Measurements from ENCODE around the gene PIAS2.
"Not testable (repeated sequence)": the region's sequence is repeated elsewhere in the genome, so short reads cannot be mapped to it uniquely, and the experiment has no call there.

Gene PIAS2

DNA sequence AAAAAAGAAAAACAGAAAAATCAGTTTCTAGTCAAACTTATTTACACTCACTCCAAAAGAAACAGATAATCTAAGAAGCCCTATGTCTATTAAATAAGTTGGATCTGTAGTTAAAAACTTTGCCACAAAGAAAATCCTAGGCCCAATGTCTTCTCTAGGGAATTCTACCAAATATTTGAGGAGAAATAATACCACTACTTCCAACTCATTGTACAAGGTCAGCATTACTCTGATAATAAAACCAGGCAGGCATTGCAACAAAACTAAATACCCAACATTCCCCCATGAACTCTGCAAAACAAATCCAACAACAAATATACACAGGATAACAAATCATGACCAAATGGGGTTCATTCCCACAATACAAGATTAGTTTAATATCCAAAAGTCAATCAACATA lies 86.7 kb downstream of the PIAS2 start:
- no peak for DNase-seq

DNA sequence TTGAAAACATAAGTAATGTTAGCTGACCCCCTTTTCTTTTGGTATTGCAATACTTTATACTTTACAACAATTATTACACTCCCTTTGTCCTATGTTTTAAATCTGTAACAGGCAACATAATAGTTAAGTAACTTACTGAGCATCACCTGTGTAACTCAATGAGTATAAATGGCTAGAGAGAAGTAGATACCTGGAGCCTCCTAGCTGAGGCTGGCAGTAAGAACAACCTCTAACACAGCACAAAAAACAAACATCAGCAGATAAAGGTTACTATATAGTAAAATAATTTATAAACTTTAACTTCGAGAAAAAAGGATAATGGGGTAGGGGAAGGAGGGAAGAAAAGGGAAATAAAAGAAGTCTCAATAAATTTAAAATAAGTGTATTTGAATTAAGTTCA lies 87.4 kb downstream of the PIAS2 start:
- DNase-seq: no peak

DNA sequence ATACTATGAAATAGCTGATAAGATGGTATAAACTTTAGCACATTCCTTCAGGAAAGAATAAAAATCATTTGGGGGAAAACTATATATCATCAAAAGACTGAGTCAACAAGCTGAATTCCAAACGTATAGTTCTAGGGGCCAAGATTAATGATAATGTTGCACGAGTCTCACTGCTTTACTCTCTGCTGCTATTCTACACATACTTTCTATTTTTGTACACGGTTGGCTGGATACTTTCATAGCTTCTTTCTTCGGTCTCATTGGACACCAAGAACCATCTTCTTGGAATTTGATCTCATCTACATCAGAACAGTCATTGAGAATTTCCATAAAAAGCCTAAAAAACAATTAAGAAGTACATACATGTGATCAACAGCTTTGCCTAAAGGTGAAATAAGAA lies 87.8 kb downstream of the PIAS2 start:
- no peak for DNase-seq

- no peak for DNase-seq
Observed at GRCh38 chr18:46821856-46822711, 95.2 kb downstream of the PIAS2 start.

- DNase-seq: no peak
Observed at GRCh38 chr18:46820863-46821262, 96.4 kb downstream of the PIAS2 start.

GRCh38 chr18:46815661-46816060 lies 101.6 kb downstream of the PIAS2 start:
- DNase-seq: no peak

- no peak for DNase-seq
Observed at GRCh38 chr18:46814399-46814798, 102.9 kb downstream of the PIAS2 start.

DNA sequence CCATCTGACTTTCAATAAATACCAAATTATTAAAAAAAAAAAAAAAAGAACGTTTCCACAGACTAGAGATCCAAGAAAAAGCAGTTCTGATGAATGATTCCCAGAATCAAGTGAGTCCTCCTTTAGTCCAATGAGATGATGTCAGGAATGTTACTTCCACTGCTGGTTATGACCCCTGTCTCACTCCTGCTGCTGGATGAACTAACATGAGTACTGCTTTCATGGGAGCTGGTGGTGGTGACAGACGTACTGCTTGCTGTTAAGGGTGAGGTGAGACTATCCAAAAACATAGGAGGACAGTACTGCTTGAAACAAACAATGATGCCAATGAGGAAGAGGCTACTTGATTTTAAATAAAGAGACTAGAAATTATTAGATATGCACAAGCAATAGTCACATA lies 105.0 kb downstream of the PIAS2 start:
- no peak for DNase-seq

- DNase-seq: no peak
Observed at GRCh38 chr18:46810481-46811000, 106.8 kb downstream of the PIAS2 start.

DNA sequence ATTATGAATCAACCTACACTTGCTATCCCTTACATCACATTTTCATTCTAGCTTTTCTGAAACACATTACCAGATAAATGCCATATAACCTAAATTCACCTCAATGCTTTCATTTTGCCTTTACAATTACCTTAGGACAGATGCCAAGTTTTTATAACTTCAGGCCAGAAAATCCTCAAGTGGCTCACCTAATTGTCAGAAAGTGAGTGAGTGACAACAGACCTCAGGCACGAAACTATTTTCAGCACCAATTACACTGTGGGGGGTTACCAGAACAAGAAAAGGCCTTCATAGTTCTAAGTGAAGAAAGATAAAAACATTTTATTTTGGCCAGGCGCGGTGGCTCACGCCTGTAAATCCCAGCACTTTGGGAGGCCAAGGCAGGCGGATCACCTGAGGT lies 108.2 kb downstream of the PIAS2 start:
- DNase-seq: no peak

GRCh38 chr18:46795945-46796344 lies 121.4 kb downstream of the PIAS2 start:
- DNase-seq: not testable (repeated sequence)

- no peak for DNase-seq
Observed at GRCh38 chr18:46794607-46795006, 122.7 kb downstream of the PIAS2 start.

- DNase-seq: no peak
Observed at GRCh38 chr18:46793565-46793964, 123.7 kb downstream of the PIAS2 start.

DNA sequence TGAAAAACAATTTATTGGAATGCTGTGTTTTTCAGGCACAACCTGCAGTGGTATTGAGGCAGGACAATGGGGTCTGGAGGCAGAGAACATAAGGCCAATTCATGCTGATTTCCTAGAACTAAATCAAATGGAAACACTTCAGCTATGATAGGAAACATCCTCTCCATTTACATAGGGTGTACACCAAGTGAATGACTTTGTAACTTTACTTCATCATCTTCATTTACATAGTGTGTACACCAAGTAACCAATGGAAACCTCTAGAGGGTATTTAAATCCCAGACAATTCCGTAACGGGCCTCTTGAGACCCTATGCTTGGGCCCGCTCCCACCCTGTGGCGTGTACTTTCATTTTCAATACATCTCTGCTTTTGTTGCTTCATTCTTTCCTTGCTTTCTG lies 128.2 kb downstream of the PIAS2 start:
- DNase-seq: no peak

DNA sequence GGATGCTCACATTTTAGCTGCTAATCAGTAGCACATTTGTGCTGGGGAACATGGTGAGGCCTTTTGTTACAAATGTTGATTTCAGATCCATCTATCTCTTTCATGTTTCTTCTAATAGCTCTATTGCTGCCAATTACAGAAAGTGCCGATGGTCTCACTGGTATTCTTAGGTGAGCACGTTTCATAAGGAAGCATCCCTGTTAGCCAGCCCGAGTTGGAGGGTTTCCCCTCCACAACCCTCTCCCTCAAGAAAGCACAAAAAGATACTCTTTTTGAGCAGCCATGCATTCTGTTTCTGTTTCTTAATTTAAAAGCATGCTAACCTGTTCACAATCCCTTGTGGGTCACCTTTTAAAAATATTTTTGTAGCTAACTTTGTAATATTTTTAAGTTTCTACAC lies 129.6 kb downstream of the PIAS2 start:
- no peak for DNase-seq

DNA sequence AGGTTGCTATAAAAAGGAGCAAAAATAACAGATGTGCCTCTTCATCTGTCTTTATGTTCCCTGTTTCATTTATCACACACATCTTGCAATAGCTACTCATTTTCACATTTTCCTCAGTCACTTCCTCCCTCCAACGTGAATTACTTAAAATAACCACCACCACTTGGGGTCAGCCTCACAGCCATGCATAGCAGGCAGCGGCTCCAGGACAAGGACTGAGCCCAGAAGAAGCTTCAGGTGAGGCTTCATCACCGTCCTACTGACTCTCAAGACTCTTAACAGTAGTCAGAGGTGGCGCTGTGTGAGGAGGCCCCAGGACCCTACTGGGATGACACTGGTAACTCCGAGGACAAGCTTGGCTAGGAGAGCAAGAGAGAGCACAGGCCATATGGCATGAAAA lies 144.9 kb downstream of the PIAS2 start:
- DNase-seq: peak; percentile 39 to 47

GRCh38 chr18:46771141-46771540 lies 146.2 kb downstream of the PIAS2 start:
- peak in 1 of 2 donors; percentile 4 for DNase-seq

DNA sequence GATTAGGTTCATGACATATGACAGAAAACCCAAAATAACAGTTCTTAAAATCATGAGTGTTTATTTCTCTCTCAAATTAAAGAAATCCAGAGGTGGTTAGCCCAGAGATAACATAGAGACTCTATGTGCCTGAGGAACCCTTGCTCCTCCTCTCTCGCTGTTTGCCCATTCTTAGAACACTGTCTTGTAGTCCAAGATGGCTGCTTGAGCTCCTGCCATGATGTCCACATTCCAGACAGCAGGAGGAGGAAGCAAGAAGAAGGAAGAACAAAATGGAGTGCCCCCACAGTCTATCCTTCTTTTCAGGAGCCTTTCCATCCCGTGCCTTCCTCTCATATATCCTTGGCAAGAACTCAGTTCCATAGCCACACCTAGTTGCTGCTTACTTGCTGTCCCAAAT lies 146.6 kb downstream of the PIAS2 start:
- DNase-seq: no peak

GRCh38 chr18:46768166-46768921 lies 149.0 kb downstream of the PIAS2 start:
- DNase-seq: no peak

DNA sequence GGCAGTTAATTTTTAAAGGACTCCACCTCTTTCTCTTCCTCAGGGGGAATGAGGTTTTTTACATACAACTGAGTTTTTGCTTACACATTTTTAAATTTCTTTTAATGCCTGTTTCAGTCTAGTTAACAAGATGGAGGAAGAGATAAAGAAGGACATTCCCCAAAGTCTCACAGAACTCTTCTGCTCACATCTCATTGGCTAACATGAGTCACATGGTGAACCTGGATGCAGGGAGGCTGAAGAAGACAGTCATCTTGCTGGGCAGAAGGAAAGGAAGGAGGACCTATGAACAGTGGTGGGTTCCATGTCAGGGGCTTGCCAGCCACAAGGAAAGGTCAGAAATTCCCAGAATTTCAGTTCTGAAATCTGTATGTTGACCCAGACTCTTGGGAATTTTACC lies 150.1 kb downstream of the PIAS2 start:
- no peak for DNase-seq

GRCh38 chr18:46764586-46764985 lies 152.7 kb downstream of the PIAS2 start:
- no peak for DNase-seq

- DNase-seq: no peak
Observed at GRCh38 chr18:46761059-46761769, 156.1 kb downstream of the PIAS2 start.

GRCh38 chr18:46759890-46760289 lies 157.4 kb downstream of the PIAS2 start:
- DNase-seq: no peak
